Activated naive CD4-positive, alpha-beta T cell treated with anti-CD3 and anti-CD28 coated beads for 36 hours (primary cell): ENCODE results near the gene TGFBRAP1. TPM values are rescaled to one million over a fixed set of nuclear protein-coding genes. Genes with fewer than 3 reads are reported as not detected.
"Not testable (repeated sequence)": the region's sequence is repeated elsewhere in the genome, so short reads cannot be mapped to it uniquely, and the experiment has no call there.

Experiments used
- CTCF ChIA-PET: fragments of 350-600 bp; sonication (Branson Sonifier 250); formaldehyde crosslinking; loops from one replicate; lab custom pipeline; 2021; ENCODE audit warnings: antibody characterized with exemption; lab: Charles Lee
- DNase-seq: peaks from one replicate; pipeline ENCODE4 v3.0.0-alpha.2; 2020
- H3K27ac Mint-ChIP-seq: one replicate; pipeline ENCODE4 v1.8.0; 2021; ENCODE audit warnings: mild to moderate bottlenecking, mixed read lengths
- H3K27me3 Mint-ChIP-seq: one replicate; pipeline ENCODE4 v1.8.0; 2021; ENCODE audit warnings: low read depth, mixed read lengths
- H3K36me3 Mint-ChIP-seq: one replicate; pipeline ENCODE4 v1.8.0; 2021; ENCODE audit warnings: low read depth, mixed read lengths
- H3K4me1 Mint-ChIP-seq: one replicate; pipeline ENCODE4 v1.8.0; 2021; ENCODE audit warnings: low read depth, mixed read lengths
- H3K4me3 Mint-ChIP-seq: one replicate; pipeline ENCODE4 v1.8.0; 2021; ENCODE audit warnings: mild to moderate bottlenecking, moderate library complexity, mixed read lengths
- H3K9me3 Mint-ChIP-seq: one replicate; pipeline ENCODE4 v1.8.0; 2021; ENCODE audit warnings: mixed read lengths
- intact Hi-C: fragments of 100-400 bp; cut with micrococcal nuclease; formaldehyde crosslinking; loops from one replicate; pipeline ENCODE4 v1.15.1; 2023
- total RNA-seq, 2 experiments: library from RNA; stranded (reverse); gene quantifications; one replicate each; pipeline ENCODE4 v1.2.3, GENCODE V29; 2021

TGFBRAP1 gene
- total RNA-seq, 2 experiments from 2014 or later: 13.6 to 15.3 TPM

DNA sequence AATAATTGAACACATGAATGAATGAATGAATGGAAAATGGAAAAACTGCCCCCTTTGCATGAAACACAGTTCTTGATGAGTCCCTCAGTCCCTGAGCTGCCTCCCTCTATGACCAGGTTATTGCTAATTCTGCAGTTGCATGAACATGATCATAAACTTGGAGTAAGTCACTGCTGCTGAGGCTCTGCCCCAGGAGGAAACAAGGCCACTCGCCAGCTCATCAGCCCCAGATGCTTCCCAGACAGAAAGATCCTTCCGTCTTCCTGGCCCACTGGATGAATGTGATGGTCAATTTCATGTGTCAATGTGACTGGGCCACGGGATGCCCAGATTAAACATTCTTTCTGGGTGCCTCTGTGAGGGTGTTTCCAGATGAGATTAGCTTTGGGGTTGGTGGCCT lies 71.6 kb downstream of the TGFBRAP1 start:
- Mint-ChIP-seq H3K4me3 (no peak overlapping the region), H3K27ac (no peak overlapping the region), H3K36me3 (peaks cover 4% of the 10 kb centered on the region), H3K4me1 (no peaks in the 10 kb centered on the region), H3K27me3 (no peaks in the 10 kb centered on the region), H3K9me3 (no peaks in the 10 kb centered on the region)
- CTCF ChIA-PET: interaction anchor here (0.8 kb wide), 1 partner anchor 20 kb away, joined by 5 read pairs; no protein-coding TSS in a partner anchor
- intact Hi-C loops: no loop called here
- no peak for DNase-seq

DNA sequence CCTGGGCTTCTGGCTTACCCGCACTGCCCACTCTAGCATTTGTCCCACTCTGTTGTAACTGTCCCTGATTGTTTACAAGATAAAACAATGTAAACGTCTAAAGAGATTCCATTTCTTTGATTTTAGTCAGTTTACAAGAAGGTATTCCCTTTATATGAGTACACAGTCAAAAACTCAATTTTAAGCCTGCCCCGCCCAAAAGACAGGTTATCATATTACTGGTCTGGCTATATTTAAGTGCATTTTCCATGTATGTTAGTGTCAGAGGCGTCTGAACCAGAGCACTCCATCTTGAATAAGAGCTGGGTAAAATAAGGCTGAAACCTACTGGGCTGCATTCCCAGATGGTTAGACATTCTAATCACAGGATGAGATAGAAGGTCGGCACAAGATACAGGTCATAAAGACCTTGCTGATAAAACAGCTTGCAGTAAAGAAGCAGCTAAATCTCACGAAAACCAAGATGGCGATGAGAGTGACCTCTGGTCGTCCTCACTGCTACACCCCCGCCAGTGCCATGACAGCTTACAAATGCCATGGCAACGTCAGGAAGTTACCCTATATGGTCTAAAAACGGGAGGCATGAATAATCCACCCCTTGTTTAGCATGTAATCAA lies 73.0 kb downstream of the TGFBRAP1 start:
- CTCF ChIA-PET: no interaction called here
- Mint-ChIP-seq H3K27ac (no peak overlapping the region), H3K36me3 (no peaks in the 10 kb centered on the region)

DNA sequence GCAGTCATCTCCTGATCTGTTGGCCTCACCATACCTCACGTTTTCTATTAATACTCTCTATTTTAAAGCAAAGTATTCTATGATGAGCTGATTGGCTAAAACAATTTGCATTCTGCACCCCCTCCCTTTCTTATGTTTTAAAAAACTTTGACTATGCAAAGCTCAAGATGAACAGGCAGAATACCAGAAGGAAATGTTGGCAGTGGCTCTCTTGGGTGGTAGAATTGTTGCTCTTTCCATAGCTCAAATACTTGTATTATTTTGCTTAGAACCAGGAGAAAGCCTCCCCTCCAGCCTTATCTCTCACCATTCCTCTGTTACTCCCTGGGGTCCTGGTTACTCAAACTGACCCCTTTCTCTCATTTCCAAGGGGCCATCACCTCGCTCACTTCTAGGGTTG lies 73.6 kb downstream of the TGFBRAP1 start:
- DNase-seq: no peak
- Mint-ChIP-seq H3K27me3 (no peaks in the 10 kb centered on the region), H3K4me1 (no peaks in the 10 kb centered on the region), H3K36me3 (no peaks in the 10 kb centered on the region), H3K27ac (no peak overlapping the region), H3K9me3 (no peaks in the 10 kb centered on the region), H3K4me3 (no peak overlapping the region)
- CTCF ChIA-PET: no interaction called here
- intact Hi-C loops: no loop called here

More for the DNA sequence above, 73.0 kb downstream of the TGFBRAP1 start:
- Mint-ChIP-seq H3K4me1 (no peaks in the 10 kb centered on the region), H3K4me3 (no peak overlapping the region), H3K9me3 (no peaks in the 10 kb centered on the region), H3K27me3 (no peaks in the 10 kb centered on the region)
- intact Hi-C loops: no loop called here
- no peak for DNase-seq

DNA sequence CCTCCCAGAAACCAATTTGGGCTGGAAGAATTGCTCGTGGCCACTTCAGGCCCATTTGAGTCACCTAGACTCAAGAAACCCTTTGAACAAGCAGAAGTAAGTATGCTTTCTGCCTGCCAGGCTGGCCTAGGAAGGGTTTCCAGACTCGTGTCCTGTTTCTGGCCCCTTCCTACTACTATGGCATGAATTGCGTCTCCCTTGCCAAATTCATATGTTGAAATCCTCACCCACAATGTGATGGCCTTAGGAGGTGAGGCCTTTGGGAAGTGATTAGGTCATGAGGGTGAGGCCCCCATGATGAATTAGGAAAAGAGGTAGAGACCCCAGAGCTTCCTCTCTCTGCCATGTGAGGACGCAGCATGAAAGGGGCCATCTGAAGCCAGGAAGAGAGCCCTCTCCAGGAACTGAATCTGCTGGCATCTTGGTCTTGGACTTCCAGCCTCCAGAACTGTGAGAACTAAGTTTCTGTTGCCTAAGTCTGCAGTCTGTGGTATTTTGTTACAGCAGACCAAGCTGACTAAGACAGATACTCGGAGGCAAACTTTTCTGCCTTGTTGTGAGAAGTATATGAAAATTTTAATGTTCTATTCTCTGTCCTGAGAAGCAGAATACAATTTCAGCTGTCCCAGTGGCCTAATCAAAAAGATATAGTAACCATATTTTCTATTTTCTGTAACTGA lies 74.9 kb downstream of the TGFBRAP1 start:
- Mint-ChIP-seq H3K9me3 (no peaks in the 10 kb centered on the region), H3K4me3 (no peak overlapping the region), H3K4me1 (no peaks in the 10 kb centered on the region), H3K36me3 (no peaks in the 10 kb centered on the region), H3K27ac (no peak overlapping the region), H3K27me3 (no peaks in the 10 kb centered on the region)
- CTCF ChIA-PET: no interaction called here
- no peak for DNase-seq
- intact Hi-C loops: no loop called here

DNA sequence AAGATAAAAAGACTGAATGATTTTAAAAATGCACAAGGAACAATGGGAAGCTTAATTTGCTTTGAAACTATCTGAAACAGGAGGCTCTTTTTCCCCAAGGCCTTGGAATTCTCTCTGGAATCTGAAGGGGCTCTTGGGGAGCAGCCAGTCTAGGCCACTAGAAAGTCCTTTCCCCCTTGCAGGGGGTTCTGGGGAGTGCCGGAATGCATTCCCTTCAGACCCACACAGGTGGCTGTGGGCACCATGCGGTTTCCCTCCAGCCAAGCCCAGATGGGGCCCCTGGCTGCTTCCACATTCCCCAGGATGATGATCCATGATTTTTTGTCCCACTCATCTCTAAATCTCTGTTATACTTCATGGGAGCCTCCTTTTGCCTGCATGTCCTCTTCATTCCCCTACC lies 77.3 kb downstream of the TGFBRAP1 start:
- intact Hi-C loops: no loop called here
- no peak overlapping the region for H3K27ac Mint-ChIP-seq
- DNase-seq: no peak
- no peaks in the 10 kb centered on the region for H3K27me3 Mint-ChIP-seq
- no peaks in the 10 kb centered on the region for H3K36me3 Mint-ChIP-seq
- CTCF ChIA-PET: no interaction called here
- no peaks in the 10 kb centered on the region for H3K9me3 Mint-ChIP-seq
- no peaks in the 10 kb centered on the region for H3K4me1 Mint-ChIP-seq
- no peak overlapping the region for H3K4me3 Mint-ChIP-seq

DNA sequence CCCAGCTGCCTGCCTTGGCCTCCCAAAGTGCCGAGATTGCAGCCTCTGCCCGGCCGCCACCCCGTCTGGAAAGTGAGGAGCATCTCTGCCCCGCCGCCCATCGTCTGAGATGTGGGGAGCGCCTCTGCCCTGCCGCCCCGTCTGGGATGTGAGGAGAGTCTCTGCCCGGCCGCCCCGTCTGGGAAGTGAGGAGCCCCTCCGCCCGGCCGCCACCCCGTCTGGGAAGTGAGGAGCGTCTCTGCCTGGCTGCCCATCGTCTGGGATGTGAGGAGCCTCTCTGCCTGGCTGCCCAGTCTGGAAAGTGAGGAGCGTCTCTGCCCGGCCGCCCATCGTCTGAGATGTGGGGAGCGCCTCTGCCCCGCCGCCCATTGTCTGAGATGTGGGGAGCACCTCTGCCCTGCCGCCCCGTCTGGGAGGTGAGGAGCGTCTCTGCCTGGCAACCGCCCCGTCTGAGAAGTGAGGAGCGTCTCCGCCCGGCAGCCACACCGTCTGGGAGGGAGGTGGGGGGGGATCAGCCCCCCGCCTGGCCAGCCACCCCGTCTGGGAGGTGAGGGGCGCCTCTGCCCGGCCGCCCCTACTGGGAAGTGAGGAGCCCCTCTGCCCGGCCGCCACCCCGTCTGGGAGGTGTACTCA lies 78.4 kb downstream of the TGFBRAP1 start:
- H3K9me3 Mint-ChIP-seq, DNase-seq, intact Hi-C loops, H3K27ac Mint-ChIP-seq, H3K4me3 Mint-ChIP-seq, CTCF ChIA-PET, H3K27me3 Mint-ChIP-seq, H3K36me3 Mint-ChIP-seq, H3K4me1 Mint-ChIP-seq: not testable (repeated sequence)

DNA sequence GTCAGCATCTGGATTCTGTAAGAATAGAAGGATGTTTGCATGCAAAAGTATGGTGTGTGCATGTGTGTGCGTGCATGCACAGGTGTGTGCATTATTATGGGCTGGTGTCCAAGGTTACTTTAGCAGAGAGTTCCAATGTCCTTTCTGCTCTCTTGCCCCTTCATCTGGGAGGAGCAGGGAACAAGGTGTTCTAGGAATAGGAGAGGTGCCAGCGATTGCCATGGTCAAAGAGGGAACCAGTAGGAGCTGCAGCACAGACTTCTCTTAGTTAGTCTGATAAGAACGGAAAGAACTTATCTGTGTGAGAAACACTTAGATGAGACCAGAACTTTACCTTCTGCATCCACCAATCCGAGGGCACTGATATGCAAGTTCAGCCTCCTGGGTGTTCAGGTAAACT lies 79.6 kb downstream of the TGFBRAP1 start:
- Mint-ChIP-seq H3K4me1 (no peaks in the 10 kb centered on the region), H3K27me3 (no peaks in the 10 kb centered on the region), H3K36me3 (no peaks in the 10 kb centered on the region), H3K9me3 (no peaks in the 10 kb centered on the region), H3K27ac (no peak overlapping the region), H3K4me3 (no peak overlapping the region)
- CTCF ChIA-PET: interaction anchor here (1.2 kb wide), 1 partner anchor 12 kb away, joined by 3 read pairs; no protein-coding TSS in a partner anchor
- intact Hi-C loops: no loop called here
- no peak for DNase-seq

DNA sequence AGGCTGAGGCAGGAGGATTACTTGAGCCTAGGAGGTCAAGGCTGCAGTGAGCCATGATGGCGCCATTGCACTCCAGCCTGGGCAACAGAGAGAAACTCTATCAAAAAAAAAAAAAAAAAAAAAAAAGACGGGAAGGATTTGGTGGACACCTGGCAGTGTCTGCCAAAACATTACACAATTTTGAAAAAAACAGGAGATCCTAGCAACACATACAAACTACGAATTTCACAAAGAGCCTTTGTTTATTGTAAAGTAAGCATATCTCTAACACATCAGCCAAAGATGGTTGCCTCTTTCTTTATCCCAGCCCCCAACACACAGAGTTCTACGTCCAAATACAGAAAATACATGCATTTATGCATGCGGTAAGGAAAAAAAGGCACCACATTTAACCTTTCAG lies 80.4 kb downstream of the TGFBRAP1 start:
- DNase-seq: no peak
- no peaks in the 10 kb centered on the region for H3K9me3 Mint-ChIP-seq
- CTCF ChIA-PET: interaction anchor here (0.7 kb wide), 1 partner anchor 9 kb away, joined by 3 read pairs; no protein-coding TSS in a partner anchor
- intact Hi-C loops: no loop called here
- no peaks in the 10 kb centered on the region for H3K27me3 Mint-ChIP-seq
- no peaks in the 10 kb centered on the region for H3K36me3 Mint-ChIP-seq
- no peak overlapping the region for H3K4me3 Mint-ChIP-seq
- no peak overlapping the region for H3K27ac Mint-ChIP-seq
- no peaks in the 10 kb centered on the region for H3K4me1 Mint-ChIP-seq

DNA sequence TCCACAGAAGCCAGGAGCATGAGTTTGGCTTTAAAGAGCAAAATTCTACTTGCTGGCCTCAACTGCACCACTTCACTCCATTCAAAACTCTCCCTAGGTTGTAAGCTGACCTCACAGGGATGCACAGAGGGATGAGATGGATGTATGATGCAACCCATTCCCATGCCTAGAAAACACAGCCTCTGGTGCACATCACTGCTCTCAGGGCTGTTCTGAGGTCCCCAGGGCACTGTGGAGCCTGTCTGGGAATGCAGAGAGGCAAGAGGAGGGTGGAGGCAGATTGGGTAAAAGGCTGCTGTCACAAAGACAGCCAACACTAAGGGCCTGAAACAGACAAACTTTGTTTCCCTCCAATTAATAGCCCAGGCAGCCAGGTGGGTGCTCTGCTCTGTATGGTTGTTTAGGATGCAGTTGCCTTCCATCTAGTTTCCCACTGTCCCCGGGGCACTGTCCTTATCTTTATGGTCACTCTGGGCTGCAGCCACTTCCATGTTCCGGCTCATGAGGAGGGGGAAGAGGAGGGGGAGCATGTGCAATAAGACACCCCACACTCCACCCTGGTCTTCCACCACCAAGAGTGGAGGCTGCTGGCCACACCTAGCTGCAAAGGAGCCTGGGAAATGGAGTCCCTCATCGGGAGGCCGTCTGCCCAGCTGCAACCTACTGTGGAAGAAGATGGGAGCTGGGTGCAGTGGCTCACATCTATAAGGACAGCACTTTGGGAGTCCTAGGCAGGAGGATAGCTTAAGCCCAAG lies 81.0 kb downstream of the TGFBRAP1 start:
- peaks cover 2% of the 10 kb centered on the region for H3K27me3 Mint-ChIP-seq
- no peak overlapping the region for H3K27ac Mint-ChIP-seq
- H3K4me3 Mint-ChIP-seq: no peak overlapping the region
- intact Hi-C loops: no loop called here
- no peak for DNase-seq
- H3K36me3 Mint-ChIP-seq: no peaks in the 10 kb centered on the region
- CTCF ChIA-PET: interaction anchor here (0.7 kb wide), 1 partner anchor 8 kb away, joined by 3 read pairs; no protein-coding TSS in a partner anchor
- H3K9me3 Mint-ChIP-seq: no peaks in the 10 kb centered on the region
- no peaks in the 10 kb centered on the region for H3K4me1 Mint-ChIP-seq

DNA sequence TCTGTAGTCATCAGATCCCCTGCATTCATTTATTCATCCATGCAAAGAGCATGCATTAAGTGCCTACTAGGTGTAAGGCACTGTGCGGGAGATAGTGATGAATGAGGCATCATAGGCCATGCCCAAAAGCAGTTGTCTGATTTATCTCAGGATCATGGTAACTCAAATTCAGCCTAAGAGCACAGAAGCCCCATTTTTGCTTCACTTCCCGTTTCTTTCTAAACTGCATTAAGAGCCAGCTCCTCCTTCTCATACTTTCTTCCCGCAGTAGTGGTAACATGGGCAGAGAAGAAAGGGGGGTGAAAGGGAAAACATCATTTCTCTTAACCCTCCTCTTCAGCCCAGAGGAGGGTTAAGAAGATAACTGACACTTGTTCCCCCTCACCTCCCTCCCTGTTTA lies 85.1 kb downstream of the TGFBRAP1 start:
- Mint-ChIP-seq H3K4me3 (no peak overlapping the region), H3K4me1 (no peaks in the 10 kb centered on the region), H3K36me3 (no peaks in the 10 kb centered on the region), H3K27me3 (peaks cover 2% of the 10 kb centered on the region), H3K27ac (no peak overlapping the region), H3K9me3 (no peaks in the 10 kb centered on the region)
- DNase-seq: no peak
- intact Hi-C loops: no loop called here
- CTCF ChIA-PET: interaction anchor here (14.3 kb wide), 1 partner anchor 131 kb away, joined by 263 read pairs; no protein-coding TSS in a partner anchor

DNA sequence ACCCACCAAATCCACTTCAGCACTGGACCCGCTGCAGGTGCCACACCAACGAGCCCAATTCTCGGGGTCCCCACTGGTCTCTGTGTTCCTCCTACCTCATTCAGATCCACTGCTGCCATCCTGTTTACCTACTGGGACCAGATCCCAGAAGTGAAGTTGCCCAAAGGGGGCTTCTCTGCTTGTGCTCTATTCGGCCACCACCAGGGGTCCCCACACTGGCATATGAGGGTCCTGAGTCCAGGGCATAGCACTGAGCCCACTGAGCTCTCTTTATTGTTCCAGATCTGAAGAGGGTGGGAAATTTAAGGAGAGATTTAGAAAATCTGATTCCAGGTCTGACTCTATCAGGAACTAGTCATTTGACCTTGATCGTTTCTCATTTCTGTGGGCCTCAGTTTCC lies 85.6 kb downstream of the TGFBRAP1 start:
- no peak for DNase-seq
- H3K9me3 Mint-ChIP-seq: no peaks in the 10 kb centered on the region
- intact Hi-C loops: no loop called here
- H3K4me3 Mint-ChIP-seq: no peak overlapping the region
- H3K4me1 Mint-ChIP-seq: no peaks in the 10 kb centered on the region
- CTCF ChIA-PET: interaction anchor here (14.3 kb wide), 1 partner anchor 130 kb away, joined by 263 read pairs; no protein-coding TSS in a partner anchor
- peaks cover 2% of the 10 kb centered on the region for H3K27me3 Mint-ChIP-seq
- H3K27ac Mint-ChIP-seq: no peak overlapping the region
- H3K36me3 Mint-ChIP-seq: no peaks in the 10 kb centered on the region
